COLO829 (cell line): ENCODE results near the gene MOGAT2.

Source experiments
- DNase-seq: peaks from one replicate; pipeline ENCODE4 v3.0.0; 2012; ENCODE audit warnings: low spot score

Gene MOGAT2

DNA sequence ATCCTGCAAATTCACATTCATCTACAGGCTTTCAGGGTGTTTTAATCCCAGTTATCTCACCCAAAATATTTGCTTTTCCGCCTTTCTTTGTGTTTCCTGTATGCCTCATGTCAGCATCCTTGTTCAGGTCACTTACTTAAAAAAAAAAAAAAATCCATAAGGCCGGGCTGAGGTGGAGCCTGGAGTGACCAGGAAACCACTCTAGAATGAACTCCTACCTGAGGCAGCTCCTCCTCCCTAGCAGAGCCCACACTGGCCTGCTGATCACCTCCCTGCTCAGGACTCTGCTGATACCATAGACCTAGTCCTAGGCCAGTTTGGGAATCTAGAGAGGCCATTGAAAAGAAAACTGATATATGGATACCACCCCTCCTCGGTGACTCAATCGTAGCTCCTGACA is 42.2 kb downstream of the MOGAT2 start:
- DNase-seq = no peak

DNA sequence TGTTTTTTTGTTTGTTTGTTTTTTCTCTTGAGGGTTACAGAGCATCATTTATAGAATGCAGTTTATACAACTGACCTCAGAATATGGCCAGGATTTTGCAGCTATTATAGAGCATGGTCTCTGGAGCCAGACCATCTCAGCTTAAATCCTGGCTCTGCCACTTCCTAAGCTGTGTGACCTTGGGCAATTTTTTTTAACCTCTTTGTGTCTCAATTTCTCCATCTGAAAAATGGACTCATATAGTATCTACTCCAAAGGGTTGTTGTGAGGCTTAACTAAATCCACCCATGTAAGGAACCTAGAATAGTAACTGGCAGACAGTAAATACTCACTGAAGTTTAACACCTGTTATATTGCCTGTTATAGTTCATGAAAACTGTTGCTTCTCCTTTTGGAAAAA is 42.6 kb downstream of the MOGAT2 start:
- no peak for DNase-seq

DNA sequence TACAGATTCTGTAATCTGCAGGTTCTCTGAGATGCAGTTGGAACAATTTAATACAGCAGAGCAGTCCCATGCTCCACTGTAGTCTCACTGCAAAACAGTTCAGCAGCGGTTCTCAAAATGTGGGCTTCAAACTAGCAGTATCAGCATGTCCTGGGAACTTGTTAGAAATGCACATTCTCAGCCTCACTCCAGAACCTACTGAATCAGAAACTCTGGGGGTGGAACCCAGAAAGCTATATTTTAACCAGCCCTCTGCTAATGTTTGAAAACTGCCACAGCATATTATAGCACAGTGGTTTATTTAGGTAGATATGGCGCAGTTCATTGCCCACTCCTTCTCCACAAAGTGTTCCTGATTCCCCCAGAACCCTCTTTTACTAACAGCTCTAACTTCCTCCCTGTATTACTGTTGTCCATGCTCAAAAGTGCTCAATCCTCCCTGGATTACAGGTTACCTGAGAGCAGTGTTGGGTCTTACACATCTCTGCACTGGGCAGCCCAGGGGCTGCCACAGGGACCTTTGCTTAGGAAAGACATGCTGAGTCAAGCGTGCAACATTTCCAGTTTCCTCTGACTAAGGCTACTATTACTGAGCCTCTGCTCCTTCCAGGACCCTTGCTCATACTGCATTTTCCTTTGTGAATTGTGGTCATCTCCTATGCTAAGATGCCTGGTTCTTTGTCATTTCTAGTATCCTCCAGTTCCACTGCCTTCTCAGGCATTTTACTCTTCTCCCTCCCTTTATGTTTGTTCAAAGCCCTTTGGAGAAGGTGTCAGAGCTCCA is 43.3 kb downstream of the MOGAT2 start:
- DNase-seq = no peak

DNA sequence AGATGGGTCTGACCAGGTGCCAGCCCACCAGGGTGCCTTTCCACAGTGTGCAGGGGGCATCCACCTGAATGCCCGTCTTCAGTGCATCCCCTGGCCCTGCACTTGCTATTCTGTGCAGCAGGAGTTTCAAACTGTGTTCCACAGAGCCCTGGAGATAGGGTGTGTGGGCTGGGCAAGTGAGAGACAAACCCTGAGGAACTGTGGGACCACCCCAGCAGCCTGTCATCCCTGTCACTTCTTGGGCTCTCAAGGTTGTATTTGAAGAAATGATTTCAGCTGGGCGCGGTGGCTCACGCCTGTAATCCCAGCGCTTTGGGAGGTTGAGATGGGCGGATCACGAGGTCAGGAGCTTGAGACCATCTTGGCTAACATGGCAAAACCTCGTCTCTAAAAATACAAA is 44.5 kb downstream of the MOGAT2 start:
- DNase-seq = no peak

DNA sequence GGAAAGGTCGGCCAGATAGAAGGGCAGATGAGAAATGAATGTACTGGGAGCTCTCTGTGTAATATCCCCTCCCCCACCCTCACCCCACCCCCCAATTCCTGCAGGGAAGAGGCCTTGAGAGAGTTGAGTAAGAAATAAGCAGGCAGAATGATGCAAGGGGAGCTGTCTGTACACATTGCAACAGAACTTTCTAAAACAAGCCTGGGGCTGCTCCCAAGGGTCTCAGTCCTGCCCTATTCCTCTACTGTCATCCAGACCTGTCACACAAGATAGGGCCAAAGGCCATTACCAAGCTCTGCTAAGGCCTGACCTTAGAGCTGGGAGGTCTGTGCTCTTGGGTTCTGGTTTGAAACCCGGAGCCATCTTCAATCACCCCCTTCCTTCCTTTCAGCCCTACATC is 45.2 kb downstream of the MOGAT2 start:
- DNase-seq = no peak

DNA sequence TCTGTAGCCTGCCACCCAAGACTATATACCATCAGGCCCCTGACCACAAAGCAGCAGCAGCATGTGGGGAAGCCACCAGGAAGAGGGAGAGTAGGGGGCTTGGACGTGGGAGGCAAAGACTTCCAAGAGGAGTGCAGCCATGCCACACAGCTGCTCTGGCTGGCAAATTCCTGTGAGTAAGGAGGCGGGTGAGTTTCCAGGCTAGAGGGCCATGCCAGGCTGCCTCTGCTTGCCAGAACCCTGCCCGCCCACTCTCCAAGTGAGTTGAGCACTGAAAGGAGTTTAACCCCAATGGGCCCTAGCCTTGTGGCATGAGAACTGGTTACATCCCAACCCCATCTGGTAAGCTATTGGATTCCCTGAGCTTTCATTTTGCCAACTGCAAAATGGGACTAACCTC is 46.2 kb downstream of the MOGAT2 start:
- no peak for DNase-seq

DNA sequence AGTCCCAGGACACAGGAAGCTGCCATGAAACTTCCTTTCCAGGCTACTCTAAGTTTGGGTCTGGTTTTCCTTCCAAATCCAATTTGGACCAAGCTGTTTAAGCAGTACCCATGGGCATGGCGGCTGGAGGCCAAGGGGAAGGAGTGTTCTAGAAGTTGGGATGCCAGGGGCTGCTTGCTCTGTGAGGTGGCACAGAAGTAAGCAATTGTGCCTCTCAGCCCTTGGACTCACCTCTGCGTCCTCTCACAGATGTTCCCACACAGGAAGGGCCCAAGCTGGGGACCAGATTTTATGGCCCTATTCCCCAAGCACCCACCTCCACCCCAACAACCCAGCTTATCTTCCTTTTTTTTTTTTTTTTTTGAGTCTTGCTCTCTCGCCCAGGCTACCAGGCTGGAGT is 47.5 kb downstream of the MOGAT2 start:
- no peak for DNase-seq

DNA sequence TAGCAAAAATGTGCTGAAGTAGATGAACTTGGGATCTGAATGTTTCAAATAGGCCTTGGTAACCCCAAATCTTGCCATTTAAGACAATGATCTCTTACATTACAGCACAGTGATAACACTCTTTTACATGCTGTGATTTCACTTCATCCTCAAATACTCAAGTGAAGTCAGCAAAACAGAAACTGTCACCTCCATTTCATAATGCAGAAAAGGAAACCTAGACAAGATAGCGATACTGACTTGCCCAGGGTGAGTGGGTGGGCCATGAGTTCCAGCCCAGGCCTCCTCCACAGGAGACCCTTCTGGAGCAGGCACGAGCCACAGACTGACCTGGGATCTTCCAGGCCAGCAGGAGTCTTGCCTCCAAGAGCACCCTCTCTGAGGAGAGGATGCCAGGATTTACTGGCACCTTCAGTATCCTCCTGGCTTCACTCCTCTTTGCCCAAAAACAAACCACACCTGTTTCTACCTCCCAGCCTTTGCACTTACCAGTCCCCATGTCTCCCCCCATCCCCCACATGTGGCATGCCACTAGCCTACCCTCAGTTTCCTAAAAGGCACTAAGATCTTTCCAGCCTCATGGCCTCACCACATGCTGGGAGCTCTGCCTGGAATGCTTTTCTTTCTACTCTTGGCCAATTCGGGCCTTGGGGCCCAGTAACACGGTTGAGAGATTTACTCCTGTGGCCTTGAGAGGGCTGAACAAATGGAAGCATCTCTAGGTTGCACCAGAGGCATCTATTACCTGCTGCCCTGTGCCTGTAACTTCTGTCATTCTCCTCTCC is 49.0 kb downstream of the MOGAT2 start:
- no peak for DNase-seq

DNA sequence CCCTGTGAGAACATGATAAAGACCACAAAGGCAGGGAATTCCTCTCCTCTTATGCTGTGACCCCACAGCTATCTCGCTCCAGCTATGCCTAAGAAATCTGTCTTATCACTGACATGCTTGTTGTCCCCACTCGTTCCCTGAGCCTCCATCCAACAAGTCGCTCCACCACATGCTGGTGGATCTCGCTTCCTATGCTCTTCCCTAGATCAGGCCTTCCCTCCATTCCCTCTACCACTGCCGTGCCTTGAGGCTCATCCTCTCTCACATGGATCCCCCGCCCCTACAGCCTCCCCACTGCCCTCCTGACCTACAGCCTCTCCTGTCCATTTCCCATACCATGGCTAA is 49.6 kb downstream of the MOGAT2 start:
- no peak for DNase-seq

DNA sequence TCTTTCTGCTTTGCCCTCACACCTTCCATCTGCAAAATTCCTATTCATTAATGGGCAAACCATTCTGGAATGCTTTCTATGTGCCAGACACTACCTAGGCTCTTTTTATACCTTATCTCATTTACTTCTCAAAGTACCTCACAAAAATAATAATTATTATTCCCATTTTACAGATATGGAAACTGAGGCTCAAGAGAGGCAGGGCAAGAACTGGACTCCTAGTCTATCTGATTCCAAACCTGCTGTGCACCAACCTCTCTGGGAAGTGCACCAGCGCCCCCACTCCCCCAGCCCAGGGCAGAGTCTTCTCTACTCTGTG is 50.1 kb downstream of the MOGAT2 start:
- DNase-seq = no peak

DNA sequence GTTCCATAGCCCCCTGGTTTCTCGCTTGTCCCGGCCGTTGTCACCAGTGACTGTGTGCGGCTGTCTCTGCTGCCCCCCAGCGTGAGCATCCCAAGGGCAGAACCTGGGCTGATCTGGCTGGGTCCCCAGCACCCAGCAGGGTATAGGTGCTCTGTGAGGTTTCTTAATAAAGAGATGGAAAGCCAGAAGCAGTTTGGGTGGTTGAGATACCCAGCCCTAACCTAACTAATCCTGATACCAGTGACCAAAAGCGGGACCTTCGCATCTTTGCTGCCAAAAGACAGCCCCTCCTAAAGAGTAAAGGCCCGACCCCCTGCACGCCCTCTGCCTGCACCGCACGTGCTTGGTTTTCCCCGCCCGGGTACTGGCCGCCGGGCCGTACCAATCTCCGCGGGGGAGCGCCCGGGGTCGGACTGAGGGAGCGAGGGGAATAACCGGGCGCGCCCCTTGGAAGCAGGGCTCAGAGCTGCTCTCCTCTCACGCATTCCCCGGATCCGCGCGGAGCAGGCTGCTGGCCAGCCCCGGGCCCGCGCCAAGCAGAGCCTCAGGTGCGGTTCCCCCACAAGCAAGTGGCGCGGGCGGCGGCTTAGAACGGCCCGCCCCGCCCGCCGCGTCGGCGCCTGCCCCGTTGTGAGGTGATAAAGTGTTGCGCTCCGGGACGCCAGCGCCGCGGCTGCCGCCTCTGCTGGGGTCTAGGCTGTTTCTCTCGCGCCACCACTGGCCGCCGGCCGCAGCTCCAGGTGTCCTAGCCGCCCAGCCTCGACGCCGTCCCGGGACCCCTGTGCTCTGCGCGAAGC is 50.7 kb downstream of the MOGAT2 start, which contains the start of gene DGAT2:
Gene DGAT2, plus strand, starts transcription at position 667 of the 797 bp plus-strand sequence. CDS start 214 bp downstream, outside the sequence.
- DNase-seq = peak; percentile 54

DNA sequence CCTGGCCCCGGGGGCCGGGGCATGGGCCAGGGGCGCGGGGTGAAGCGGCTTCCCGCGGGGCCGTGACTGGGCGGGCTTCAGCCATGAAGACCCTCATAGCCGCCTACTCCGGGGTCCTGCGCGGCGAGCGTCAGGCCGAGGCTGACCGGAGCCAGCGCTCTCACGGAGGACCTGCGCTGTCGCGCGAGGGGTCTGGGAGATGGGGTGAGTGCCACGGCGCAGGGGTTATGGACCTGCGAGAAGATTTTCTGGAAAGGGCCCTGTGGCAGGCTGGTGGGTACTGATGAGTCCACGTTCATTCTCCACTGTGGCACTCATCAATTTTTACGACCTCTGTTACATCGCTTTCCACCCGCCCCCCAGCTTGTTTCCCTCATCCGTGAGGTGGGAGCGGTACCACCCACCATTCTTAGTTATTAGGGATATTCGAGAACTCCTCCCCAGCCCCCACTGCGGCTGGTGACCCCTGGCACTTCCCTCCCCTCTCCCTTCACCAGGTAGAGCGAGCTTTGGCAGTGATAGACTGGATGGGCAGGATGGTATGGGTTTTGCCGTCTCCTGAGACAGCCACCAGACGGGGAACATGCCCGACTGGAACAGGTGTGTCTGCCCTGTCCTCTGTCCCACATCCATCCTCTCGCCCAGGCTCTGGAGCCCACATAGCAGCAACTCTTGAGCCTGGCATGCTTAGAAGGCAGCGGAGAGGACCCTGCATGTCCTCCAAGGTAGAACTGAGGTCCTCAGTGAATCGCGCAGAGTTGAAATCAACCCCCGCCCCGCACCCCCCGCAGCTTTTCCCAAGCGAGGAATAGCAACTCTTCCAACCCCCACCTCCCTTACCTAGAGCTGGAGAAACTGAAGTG is 51.5 kb downstream of the MOGAT2 start:
- DNase-seq = no peak

DNA sequence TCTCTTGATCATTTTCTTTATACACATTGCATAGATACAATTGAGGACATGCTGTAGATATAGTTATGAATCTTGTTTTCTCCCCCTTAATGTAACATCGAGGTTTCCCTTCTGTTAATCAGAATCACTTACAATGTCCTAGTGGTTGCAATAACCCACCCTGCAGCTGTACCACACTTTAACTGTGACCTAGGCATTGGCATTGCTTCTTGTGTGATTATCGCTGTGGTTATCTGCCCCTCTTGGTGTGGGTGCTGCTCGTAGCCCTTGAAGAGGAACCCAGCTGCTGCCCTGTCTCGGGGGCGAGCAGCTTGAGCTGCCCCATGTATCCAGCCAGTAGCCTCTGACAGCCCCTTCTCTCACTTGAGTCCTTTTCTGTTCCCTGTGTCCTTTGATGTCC is 52.5 kb downstream of the MOGAT2 start:
- no peak for DNase-seq

DNA sequence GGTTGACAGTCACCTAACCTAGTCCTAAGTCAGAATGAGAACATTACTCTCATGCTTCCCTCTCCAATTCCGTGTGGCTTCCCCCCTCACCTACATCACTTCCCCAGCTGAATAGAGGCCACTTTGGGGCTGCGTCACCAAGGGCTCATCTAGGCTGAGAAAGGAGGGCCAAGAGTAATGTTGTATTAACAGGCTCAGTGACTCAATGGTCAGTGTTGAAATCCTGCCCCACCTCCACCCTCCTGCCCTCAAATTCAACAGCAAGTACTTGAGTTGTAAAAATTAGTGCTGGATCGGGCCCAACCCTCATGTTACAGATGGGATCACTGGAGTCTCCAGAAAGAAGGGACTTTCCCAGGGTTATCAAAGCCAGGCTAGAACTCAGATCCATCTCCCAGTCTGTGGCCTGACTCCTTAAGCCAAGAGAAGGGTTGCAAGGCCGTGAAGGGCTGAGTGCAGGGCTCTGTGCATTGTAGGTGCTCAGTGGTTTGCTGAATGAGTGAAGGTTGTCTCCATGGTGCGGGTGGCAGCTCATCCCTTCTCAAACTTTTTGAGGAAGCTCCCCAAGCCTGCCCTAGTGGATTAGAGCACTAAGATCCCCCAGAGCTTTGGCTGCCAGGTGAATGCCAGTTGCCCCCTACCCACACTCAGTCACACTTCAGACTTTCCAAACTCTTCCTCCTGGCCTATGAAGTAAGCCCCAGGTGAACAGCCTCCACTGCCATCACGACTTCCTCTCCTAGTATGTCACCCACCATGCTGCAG is 54.2 kb downstream of the MOGAT2 start:
- no peak for DNase-seq

DNA sequence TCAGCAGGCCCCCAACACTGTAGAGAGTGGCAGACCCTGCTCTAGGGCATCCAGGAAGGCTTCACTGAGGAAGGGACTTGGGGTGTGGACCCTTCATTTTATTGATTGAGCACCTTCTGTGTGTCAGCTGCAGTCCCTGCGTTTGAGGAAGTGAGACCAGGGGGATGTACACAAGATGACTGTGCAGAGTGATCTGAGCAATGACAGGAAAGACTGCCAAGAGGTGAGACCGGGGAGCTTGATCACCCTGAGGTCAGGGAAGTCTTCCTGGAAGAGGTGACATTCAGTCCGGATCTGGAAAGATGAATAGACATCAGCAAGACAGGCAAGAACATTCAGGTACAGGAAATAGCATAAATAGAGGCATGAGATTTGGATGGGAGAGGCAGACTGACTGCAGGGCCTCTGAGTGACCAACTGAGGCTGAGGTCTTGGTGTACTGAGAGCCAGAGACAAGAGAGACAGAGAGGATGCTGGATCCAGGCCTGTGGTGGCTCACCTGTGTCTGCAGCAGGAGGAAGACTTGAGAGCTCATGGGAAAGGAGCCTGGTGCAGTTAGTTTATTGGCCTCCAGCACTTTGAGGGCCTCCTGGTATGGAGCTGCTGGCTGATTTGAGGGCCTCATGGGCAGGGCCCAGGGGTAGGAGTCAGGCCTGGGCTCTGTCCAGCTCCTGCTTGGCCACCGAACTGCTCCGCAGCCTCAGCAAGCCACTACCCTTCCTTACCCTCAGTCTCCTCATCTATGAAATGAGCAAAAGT is 56.1 kb downstream of the MOGAT2 start:
- no peak for DNase-seq

DNA sequence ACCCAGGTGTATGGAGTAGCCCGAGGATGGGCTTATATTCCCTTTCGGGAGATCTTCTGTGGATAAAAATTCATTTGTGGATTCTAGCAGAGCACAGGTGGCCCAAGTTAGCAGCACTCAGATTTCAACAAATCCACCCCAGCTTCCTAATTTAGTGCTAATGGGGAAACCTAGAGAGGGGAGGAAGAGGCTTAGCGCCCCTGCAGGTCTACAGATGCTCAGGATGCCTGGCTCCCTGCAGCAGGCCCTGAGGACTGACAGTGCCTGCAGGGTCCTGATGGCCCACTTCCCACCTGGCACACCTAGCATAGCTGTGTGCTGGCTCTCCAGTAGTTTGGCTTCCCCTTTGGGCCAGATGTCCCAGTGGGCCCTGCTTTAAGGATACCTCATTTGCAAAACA is 57.4 kb downstream of the MOGAT2 start:
- no peak for DNase-seq

DNA sequence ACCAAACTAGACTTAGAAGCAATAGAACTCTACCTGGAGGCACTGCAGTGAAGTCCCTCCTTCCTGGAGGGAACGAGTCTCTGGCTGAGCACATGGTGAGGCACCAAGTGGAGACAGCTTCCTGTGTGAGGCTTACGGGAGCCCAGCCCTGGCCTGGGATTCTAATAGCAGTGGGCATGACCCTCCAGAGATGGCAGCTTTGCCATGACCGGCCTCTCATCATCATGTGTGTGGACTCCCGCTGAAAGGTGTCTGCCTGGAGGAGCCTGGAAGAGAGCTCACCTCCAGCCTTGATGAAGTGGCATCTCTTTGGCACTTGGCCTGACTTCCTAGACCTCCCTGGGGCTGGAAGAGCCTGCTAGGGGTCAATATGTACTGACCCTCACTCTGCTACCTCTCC is 58.9 kb downstream of the MOGAT2 start:
- no peak for DNase-seq

DNA sequence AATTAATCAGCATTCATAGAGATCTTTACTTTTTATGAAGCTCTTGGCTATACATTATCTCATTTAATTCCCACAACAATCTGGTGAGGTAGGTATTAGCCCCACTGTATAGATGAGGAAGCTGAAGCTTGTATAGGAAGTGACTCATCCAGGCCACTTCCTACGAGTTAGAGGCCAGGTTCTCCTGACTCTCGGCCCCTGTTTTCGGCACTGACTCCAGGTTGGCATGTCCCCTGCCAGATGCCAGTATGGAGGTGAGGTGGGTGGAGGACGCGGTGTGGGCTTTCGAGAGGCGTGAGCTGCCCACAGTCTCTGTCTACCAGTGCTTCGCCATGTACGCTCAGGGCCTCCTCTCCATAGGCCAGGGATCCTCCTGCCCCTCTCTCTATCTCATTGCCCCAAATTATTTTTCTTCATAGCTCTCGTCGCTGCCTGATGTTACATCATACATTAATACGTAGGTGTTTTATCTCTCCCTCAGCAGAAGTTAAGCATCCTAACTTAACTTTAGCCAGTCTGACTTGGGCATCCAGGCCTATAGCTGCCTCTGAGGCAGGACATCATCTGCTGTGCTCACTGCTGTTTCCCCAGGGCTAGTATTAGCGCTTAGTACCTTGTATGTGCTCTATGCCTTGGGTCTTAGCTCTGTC is 59.9 kb downstream of the MOGAT2 start:
- no peak for DNase-seq

DNA sequence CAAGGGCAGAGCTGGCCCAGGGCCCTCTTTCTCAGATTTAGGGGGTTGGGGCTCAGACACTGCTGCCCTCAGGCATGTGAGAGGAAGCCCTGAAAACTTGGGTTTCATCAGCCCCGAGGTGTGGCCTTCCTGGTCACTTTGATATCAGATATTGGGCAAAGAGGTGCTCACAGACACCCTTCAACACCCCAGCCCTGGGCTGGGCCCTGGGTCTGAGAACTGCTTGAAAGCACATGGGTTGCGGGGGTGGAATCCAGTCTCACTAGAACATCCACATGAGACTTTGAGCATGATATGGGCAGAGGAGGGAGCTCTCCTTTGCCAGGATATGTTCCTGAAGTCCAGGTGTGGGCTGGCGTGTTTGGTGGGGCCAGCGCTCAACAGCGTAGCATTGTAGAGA is 61.3 kb downstream of the MOGAT2 start:
- DNase-seq = no peak

DNA sequence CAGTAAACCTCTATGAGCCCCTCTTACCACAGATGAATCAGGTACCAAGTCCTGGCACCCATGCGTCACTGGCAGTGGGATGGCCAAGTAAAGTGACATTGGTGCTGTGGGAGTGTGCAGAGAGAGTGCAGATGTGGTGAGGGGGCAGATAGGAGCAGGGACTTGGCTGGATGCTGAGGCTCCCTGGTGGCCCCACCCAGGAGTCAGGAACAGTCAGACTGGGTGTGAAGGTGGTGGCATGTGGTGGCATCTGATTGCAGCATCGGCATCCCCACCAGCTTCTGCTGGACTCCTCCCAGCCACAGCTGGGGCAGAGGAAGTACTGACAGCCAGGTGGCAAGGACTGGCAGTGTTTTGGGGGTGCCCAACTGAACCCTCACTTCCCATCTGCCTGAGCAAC is 62.3 kb downstream of the MOGAT2 start:
- DNase-seq = no peak
